B cell (primary cell): ENCODE data around the gene TLCD2. TPM values are rescaled to one million over a fixed set of nuclear protein-coding genes. Genes with fewer than 3 reads are reported as not detected.

Experiments
- ATAC-seq: fragments of 200-7000 bp; cut with Tn5 transposase; one replicate; pipeline ENCODE4 v1.10.0; 2021; ENCODE audit warnings: low read depth, mild to moderate bottlenecking, moderate number of reproducible peaks, moderate library complexity
- CTCF ChIA-PET: fragments of 350-600 bp; sonication (Branson Sonifier 250); formaldehyde crosslinking; loops from one replicate; lab custom pipeline; 2021; ENCODE audit warnings: antibody characterized with exemption, inconsistent platforms; lab: Charles Lee
- POLR2A ChIA-PET: fragments of 350-600 bp; sonication (Branson Sonifier 250); formaldehyde crosslinking; loops from one replicate; lab custom pipeline; 2021; ENCODE audit warnings: antibody characterized with exemption; lab: Charles Lee
- DNase-seq: peaks from one replicate; pipeline ENCODE4 v3.0.0; 2013
- H2AFZ ChIP-seq: 2 replicates; pipeline ENCODE4 v1.6.1; 2012; ENCODE audit warnings: mild to moderate bottlenecking, low read depth, low read length; ENCODE audit not compliant: insufficient read depth, poor library complexity, severe bottlenecking
- H3K27ac ChIP-seq, 2 donors: 1 replicate in 1 of 2; 2 replicates in 1 of 2; pipeline ENCODE4 v1.5.1; 2012 to 2013; ENCODE audit warnings: low read length in 2 of 2, mild to moderate bottlenecking in 2 of 2, moderate library complexity in 1 of 2
- H3K27me3 ChIP-seq, 4 experiments: fragments of 200-600 bp in 1 of 4; sonication (generic) in 1 of 4; replicated peaks in 1 of 4; 1 replicate in 2 of 4; 2 replicates in 2 of 4; pipeline versions ENCODE4 v1.6.1 to v1.7.0; 2013 to 2016; ENCODE audit warnings: low read length in 3 of 4, mild to moderate bottlenecking in 2 of 4, mixed read lengths in 1 of 4, moderate library complexity in 1 of 4; ENCODE audit not compliant: insufficient read depth in 4 of 4, control insufficient read depth in 3 of 4; ENCODE audit errors: control extremely low read depth in 1 of 4
- H3K36me3 ChIP-seq, 2 experiments: replicated peaks in 1 of 2; 1 replicate in 1 of 2; 2 replicates in 1 of 2; pipeline versions ENCODE4 v1.6.1 to v1.7.1; 2013; ENCODE audit warnings: low read length in 1 of 2; ENCODE audit not compliant: insufficient read depth in 2 of 2, control insufficient read depth in 1 of 2; ENCODE audit errors: control extremely low read depth in 1 of 2, extremely low read depth in 1 of 2
- H3K4me1 ChIP-seq, 2 donors: fragments of 200-600 bp in 1 of 2; sonication (generic) in 1 of 2; 1 replicate in 1 of 2; 2 replicates in 1 of 2; pipeline versions ENCODE4 v1.5.1 to v1.6.1; 2013 to 2017; ENCODE audit warnings: low read length in 2 of 2; ENCODE audit not compliant: control insufficient read depth in 2 of 2, insufficient read depth in 2 of 2
- H3K4me2 ChIP-seq: replicated peaks from 2 replicates; pipeline ENCODE3; 2012; ENCODE audit warnings: mild to moderate bottlenecking, low read depth, low read length; ENCODE audit not compliant: poor library complexity, severe bottlenecking
- H3K4me3 ChIP-seq, 5 experiments: fragments of 200-600 bp in 1 of 5; sonication (generic) in 1 of 5; 1 replicate in 3 of 5; 2 replicates in 2 of 5; pipeline versions ENCODE4 v1.5.1 to v1.7.0; 2011 to 2016; ENCODE audit warnings: low read length in 4 of 5, mild to moderate bottlenecking in 4 of 5, low read depth in 2 of 5, control low read depth in 1 of 5, moderate library complexity in 1 of 5; ENCODE audit not compliant: insufficient read depth in 1 of 5; ENCODE audit errors: control extremely low read depth in 1 of 5, extremely low read depth in 1 of 5
- H3K79me2 ChIP-seq: fragments of 200-600 bp; sonication (generic); one replicate; pipeline ENCODE4 v1.6.0; 2016; ENCODE audit warnings: low read length; ENCODE audit not compliant: control insufficient read depth, insufficient read depth
- H3K9ac ChIP-seq: fragments of 200-600 bp; sonication (generic); 2 replicates; pipeline ENCODE4 v1.6.1; 2017; ENCODE audit warnings: mild to moderate bottlenecking, low read length, moderate library complexity
- H3K9me3 ChIP-seq, 3 donors: one replicate each; pipeline versions ENCODE4 v1.6.1 to v1.7.1; 2013; ENCODE audit warnings: low read length in 2 of 3; ENCODE audit not compliant: control insufficient read depth in 2 of 3, insufficient read depth in 1 of 3; ENCODE audit errors: control extremely low read depth in 1 of 3
- H4K20me1 ChIP-seq: 2 replicates; pipeline ENCODE4 v1.6.0; 2012; ENCODE audit warnings: mild to moderate bottlenecking, low read length; ENCODE audit not compliant: insufficient read depth, control insufficient read depth, poor library complexity, severe bottlenecking
- H3K27ac Mint-ChIP-seq: one replicate; pipeline ENCODE4 v1.8.0; 2021; ENCODE audit warnings: mixed read lengths
- H3K27me3 Mint-ChIP-seq: one replicate; pipeline ENCODE4 v1.8.0; 2021; ENCODE audit warnings: mixed read lengths
- H3K4me1 Mint-ChIP-seq: one replicate; pipeline ENCODE4 v1.8.0; 2021; ENCODE audit warnings: mixed read lengths
- H3K4me3 Mint-ChIP-seq: one replicate; pipeline ENCODE4 v1.8.0; 2021; ENCODE audit warnings: mixed read lengths
- H3K9me3 Mint-ChIP-seq: one replicate; pipeline ENCODE4 v1.8.0; 2022; ENCODE audit warnings: mixed read lengths; ENCODE audit not compliant: insufficient read depth
- EZH2 ChIP-seq: IDR thresholded peaks from 2 replicates; pipeline ENCODE4 v1.6.1; 2012; ENCODE audit warnings: borderline replicate concordance, low read depth, mild to moderate bottlenecking, moderate library complexity, low read length; ENCODE audit not compliant: insufficient read depth, poor library complexity, severe bottlenecking
- WGBS: methylation state at CpG from one replicate; pipeline ENCODE4 v1.1.5; 2013; ENCODE audit warnings: missing lambda C conversion rate; ENCODE audit not compliant: insufficient coverage; 5-methylcytosine and 5-hydroxymethylcytosine counted together
- intact Hi-C: fragments of 100-400 bp; cut with micrococcal nuclease; formaldehyde crosslinking; loops from one replicate; pipeline ENCODE4 v1.10.0; 2022
- polyA plus RNA-seq: library from polyadenylated mRNA; depleted of rRNA; stranded (reverse); fragments of >200 nt; gene quantifications from 2 replicates; pipeline ENCODE4 v1.2.3, GENCODE V29; 2012
- total RNA-seq, 2 donors: library from RNA; stranded (reverse); fragments of 120-200 nt in 1 of 2; gene quantifications; 1 replicate in 1 of 2; 2 replicates in 1 of 2; pipeline versions ENCODE4 v1.2.3 to v1.2.4, GENCODE V29; 2013 to 2022
- TF ChIP-seq, protein P1 (sequence below): fragments of 200-600 bp; IDR thresholded peaks from one replicate; pipeline ENCODE4 v1.8.0; 2022; ENCODE audit warnings: antibody characterized with exemption, mild to moderate bottlenecking

Gene TLCD2
- total and polyA plus RNA-seq, 2 donors (not counting 1 experiment from before 2014, with no cell fraction given), result 0.03 TPM; not detected in 1

DNA sequence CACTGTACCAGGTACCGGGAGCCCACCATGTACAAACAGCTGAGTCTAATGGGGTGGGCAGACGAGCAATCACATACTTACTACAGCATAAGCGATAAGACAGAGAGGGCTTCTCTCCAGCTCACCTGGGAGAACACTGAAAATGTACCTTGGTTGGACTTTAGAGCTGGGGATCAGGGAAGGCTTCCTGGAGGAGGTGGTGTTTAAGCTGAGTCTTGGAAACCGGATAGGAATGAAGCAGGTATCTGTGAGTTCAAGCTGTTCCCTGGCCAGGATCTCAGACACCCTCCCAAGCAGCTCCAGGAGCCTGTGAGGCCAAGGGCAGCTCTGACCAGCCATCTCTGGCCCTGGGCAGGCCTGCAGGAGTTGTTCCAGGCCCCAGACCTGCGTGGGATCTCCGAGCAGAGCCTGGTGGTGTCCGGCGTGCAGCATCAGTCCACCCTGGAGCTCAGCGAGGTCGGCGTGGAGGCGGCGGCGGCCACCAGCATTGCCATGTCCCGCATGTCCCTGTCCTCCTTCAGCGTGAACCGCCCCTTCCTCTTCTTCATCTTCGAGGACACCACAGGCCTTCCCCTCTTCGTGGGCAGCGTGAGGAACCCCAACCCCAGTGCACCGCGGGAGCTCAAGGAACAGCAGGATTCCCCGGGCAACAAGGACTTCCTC, 43.7 kb upstream of the TLCD2 start:
- Mint-ChIP-seq H3K9me3 (no peaks in the 10 kb centered on the region), H3K27ac (peak overlapping the region; percentile 56), H3K4me1 (peaks cover 20% of the 10 kb centered on the region), H3K27me3 (no peaks in the 10 kb centered on the region), H3K4me3 (no peak overlapping the region)
- H3K27ac ChIP-seq, result no peak overlapping the region
- no peaks in the 10 kb centered on the region for H3K36me3 ChIP-seq
- no peaks in the 10 kb centered on the region for H4K20me1 ChIP-seq
- intact Hi-C loops, result no loop called here
- H3K4me1 ChIP-seq, result peaks cover 10 to 15% of the 10 kb centered on the region in 2 donors
- ChIA-PET CTCF (interaction anchor here (1.5 to 3.6 kb wide), 4 partner anchors 9 to 85 kb away, joined by 3 to 58 read pairs (median 28); no protein-coding TSS in a partner anchor), POLR2A (interaction anchor here (0.6 to 2.5 kb wide), 9 partner anchors 9 to 109 kb away, joined by 3 to 17 read pairs (median 5); partner anchors contain the start of genes RPA1, SCARF1, SERPINF1 and SMYD4)
- H2AFZ ChIP-seq, result no peak overlapping the region
- no peaks in the 10 kb centered on the region for H3K9me3 ChIP-seq
- ATAC-seq (no peak), DNase-seq (no peak)
- no peak overlapping the region for H3K4me2 ChIP-seq
- no peak overlapping the region for H3K4me3 ChIP-seq
- no peaks in the 10 kb centered on the region for H3K27me3 ChIP-seq
- H3K9ac ChIP-seq, result no peak overlapping the region
- no peak for TF ChIP-seq EZH2
- TF ChIP-seq, protein P1, sequence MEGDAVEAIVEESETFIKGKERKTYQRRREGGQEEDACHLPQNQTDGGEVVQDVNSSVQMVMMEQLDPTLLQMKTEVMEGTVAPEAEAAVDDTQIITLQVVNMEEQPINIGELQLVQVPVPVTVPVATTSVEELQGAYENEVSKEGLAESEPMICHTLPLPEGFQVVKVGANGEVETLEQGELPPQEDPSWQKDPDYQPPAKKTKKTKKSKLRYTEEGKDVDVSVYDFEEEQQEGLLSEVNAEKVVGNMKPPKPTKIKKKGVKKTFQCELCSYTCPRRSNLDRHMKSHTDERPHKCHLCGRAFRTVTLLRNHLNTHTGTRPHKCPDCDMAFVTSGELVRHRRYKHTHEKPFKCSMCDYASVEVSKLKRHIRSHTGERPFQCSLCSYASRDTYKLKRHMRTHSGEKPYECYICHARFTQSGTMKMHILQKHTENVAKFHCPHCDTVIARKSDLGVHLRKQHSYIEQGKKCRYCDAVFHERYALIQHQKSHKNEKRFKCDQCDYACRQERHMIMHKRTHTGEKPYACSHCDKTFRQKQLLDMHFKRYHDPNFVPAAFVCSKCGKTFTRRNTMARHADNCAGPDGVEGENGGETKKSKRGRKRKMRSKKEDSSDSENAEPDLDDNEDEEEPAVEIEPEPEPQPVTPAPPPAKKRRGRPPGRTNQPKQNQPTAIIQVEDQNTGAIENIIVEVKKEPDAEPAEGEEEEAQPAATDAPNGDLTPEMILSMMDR, result no peak
- 88% methylated on average over 21 of the region's 23 CpGs for WGBS
- no peaks in the 10 kb centered on the region for H3K79me2 ChIP-seq
